Measurements from ENCODE around the gene CCDC184.
A peak's percentile ranks its signal among the peaks of the same experiment; 100 is the strongest.

DNA sequence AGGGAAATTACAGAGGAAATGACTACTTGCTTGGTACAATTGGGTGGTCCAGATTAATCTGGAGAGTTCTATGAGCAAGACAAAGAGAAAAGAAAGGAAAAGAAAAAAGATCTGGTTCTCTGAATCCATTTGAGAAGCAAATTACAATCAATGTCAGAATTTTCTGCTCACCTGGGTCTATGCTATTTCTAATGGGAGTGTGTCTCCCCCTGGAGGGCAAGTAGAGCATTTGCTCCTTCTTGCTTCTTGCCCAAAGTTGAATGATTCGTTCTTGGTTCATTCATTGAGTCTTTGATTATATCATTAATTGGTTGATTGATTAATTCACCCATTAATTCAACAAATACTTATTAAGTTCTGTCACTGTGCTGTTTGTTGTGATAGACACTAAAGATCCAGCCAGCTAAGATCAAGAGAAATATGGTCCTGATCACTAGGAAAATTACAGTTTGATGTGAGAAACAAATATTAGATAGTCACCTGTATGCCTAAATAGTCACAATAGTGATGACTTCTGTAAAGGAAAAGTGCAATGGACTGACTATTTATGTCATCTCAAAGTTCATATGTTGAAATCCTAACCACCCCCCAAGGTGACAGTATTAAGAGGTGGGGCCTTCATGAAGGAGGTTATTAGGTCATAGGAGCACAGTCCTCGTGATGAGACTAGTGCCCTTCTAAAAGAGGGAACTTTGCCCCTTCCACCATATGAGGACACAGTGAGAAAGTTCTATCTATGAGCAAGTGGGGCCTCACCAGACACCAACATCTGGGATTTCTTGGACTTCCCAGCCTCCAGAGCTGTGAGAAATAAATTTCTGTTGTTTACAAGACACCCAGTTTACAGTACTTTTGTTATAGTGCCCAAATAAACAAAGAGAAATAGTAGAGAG, 18.1 kb upstream of the CCDC184 start:
- no peak for TF ChIP-seq YY1 (IDR thresholded peaks at IDR 0.05; ENCODE audit: low read depth)
- no peak for TF ChIP-seq EP300 (IDR thresholded peaks at IDR 0.05; ENCODE audit: borderline replicate concordance)
- no peak for TF ChIP-seq NFIC (IDR thresholded peaks at IDR 0.05)
- TF ChIP-seq CEBPB (IDR thresholded peaks at IDR 0.05), result no peak
- TF ChIP-seq, protein P1, sequence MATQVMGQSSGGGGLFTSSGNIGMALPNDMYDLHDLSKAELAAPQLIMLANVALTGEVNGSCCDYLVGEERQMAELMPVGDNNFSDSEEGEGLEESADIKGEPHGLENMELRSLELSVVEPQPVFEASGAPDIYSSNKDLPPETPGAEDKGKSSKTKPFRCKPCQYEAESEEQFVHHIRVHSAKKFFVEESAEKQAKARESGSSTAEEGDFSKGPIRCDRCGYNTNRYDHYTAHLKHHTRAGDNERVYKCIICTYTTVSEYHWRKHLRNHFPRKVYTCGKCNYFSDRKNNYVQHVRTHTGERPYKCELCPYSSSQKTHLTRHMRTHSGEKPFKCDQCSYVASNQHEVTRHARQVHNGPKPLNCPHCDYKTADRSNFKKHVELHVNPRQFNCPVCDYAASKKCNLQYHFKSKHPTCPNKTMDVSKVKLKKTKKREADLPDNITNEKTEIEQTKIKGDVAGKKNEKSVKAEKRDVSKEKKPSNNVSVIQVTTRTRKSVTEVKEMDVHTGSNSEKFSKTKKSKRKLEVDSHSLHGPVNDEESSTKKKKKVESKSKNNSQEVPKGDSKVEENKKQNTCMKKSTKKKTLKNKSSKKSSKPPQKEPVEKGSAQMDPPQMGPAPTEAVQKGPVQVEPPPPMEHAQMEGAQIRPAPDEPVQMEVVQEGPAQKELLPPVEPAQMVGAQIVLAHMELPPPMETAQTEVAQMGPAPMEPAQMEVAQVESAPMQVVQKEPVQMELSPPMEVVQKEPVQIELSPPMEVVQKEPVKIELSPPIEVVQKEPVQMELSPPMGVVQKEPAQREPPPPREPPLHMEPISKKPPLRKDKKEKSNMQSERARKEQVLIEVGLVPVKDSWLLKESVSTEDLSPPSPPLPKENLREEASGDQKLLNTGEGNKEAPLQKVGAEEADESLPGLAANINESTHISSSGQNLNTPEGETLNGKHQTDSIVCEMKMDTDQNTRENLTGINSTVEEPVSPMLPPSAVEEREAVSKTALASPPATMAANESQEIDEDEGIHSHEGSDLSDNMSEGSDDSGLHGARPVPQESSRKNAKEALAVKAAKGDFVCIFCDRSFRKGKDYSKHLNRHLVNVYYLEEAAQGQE (IDR thresholded peaks at IDR 0.05; ENCODE audit: low read depth), result no peak
- TF ChIP-seq, protein P2, sequence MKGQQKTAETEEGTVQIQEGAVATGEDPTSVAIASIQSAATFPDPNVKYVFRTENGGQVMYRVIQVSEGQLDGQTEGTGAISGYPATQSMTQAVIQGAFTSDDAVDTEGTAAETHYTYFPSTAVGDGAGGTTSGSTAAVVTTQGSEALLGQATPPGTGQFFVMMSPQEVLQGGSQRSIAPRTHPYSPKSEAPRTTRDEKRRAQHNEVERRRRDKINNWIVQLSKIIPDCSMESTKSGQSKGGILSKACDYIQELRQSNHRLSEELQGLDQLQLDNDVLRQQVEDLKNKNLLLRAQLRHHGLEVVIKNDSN (IDR thresholded peaks at IDR 0.05), result no peak
- no peak for TF ChIP-seq CREB1 (IDR thresholded peaks at IDR 0.05; ENCODE audit: low read depth)
- no peak for TF ChIP-seq TAF1 (IDR thresholded peaks at IDR 0.05; ENCODE audit: low read depth)
- TF ChIP-seq FOXM1 (IDR thresholded peaks at IDR 0.05; ENCODE audit: borderline replicate concordance, low read depth), result no peak
- TF ChIP-seq, protein P3, sequence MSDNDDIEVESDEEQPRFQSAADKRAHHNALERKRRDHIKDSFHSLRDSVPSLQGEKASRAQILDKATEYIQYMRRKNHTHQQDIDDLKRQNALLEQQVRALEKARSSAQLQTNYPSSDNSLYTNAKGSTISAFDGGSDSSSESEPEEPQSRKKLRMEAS (IDR thresholded peaks at IDR 0.05), result no peak
- peak; percentile 95 for TF ChIP-seq RAD21 (IDR thresholded peaks at IDR 0.05; ENCODE audit: low read depth)

All from Ishikawa (cell line).